Cardiac fibroblast (primary cell): Measurements from ENCODE around the gene RTF2.
A peak's percentile ranks its signal among the peaks of the same experiment; 100 is the strongest.

Experiments
- DNase-seq, 2 donors: peaks; one replicate each; pipeline versions ENCODE4 v3.0.0 to v3.0.0-alpha.2; 2010; ENCODE audit warnings: low read depth in 2 of 2
- H3K4me3 ChIP-seq, 2 donors: replicated peaks in 1 of 2; 1 replicate in 1 of 2; 2 replicates in 1 of 2; pipeline ENCODE4 v1.5.1; 2011; ENCODE audit warnings: low read depth in 2 of 2, low read length in 2 of 2, mild to moderate bottlenecking in 2 of 2, moderate library complexity in 1 of 2
- CTCF ChIP-seq: IDR thresholded peaks from one replicate; pipeline ENCODE4 v1.5.1; 2011; ENCODE audit warnings: low read depth, mild to moderate bottlenecking, low read length, inconsistent platforms

RTF2 gene

GRCh38 chr20:56458206-56458821 is 10.1 kb upstream of the RTF2 start:
- no peak for DNase-seq
- H3K4me3 ChIP-seq, result no peak overlapping the region
- TF ChIP-seq CTCF, result no peak

DNA sequence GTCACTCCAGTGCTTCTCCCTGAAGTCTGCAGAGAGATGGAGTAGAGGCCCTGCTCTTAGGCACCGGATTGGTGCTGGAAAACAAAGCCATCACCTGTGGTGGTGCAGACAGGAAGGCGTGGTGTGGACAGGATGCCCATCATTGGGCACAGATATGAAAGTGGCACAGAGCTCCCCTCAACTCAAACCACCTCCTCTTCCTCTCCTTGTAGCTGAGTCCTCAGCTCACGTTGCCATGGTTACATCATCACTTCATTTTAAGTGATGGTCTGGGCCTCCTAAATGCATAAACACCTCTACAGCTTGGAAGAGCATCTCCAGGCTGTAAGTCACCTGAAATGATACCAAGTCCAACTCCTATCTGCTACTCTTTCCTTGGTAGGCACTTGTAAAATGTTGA is 8.0 kb upstream of the RTF2 start:
- no peak for DNase-seq
- no peak for TF ChIP-seq CTCF
- no peak overlapping the region for H3K4me3 ChIP-seq

GRCh38 chr20:56461576-56461975 is 6.9 kb upstream of the RTF2 start:
- DNase-seq, result no peak
- TF ChIP-seq CTCF, result no peak
- H3K4me3 ChIP-seq, result no peak overlapping the region

- TF ChIP-seq CTCF, result no peak
- H3K4me3 ChIP-seq, result no peak overlapping the region
- no peak for DNase-seq
Observed at GRCh38 chr20:56463428-56463827, 5.0 kb upstream of the RTF2 start.

DNA sequence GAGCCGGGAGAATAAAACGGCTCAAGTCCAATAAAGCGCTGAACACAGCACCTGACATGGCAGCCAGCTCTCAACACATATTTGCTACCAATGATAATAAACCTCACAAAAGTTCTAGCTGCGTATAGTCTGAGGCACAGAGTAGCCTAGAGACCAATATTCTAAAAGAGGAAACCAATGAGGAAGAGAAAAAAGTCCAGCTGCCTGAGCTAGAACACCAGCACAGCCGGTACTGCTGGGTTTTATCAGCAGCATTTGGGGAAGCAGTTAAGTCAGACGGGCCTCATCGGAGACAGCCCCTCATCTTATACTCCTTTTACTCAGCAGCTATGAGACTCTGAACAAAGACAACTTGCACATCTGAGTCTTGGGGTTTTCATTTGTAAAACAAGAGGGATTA is 2.4 kb upstream of the RTF2 start:
- TF ChIP-seq CTCF, result no peak
- no peak for DNase-seq
- H3K4me3 ChIP-seq, result no peak overlapping the region

DNA sequence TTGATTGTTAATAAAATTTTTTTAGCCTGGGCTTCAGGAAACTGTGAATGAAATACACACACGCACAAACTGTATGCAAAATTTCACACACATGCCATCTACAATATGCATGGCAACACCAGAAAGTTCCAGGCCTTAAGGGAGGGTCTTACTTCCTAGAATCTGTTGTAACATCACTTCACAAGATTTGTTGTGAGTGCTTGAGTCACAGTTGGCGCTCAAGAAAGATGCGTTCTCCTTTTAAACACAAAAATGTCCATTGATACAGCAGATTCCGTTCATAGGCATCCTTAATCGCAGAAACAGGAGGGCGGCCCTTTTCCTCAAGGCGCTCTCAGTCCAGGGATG is 485 bp upstream of the RTF2 start:
- no peak for TF ChIP-seq CTCF
- H3K4me3 ChIP-seq, result peak overlapping the region; percentile 77 to 94
- DNase-seq, result no peak

GRCh38 chr20:56469077-56469449 is 636 bp downstream of the RTF2 start:
- DNase-seq, result no peak
- H3K4me3 ChIP-seq, result peak overlapping the region; percentile 77 to 94
- no peak for TF ChIP-seq CTCF
